SH-SY5Y (cell line): Measurements from ENCODE around the gene SLC9A4.

Source experiments
- GATA2 ChIP-seq: IDR thresholded peaks from 2 replicates; pipeline ENCODE4 v1.6.1; 2011; ENCODE audit warnings: mild to moderate bottlenecking, low read depth, low read length
- GATA3 ChIP-seq: IDR thresholded peaks from 2 replicates; pipeline ENCODE4 v1.6.1; 2011; ENCODE audit warnings: low read depth, mild to moderate bottlenecking, low read length, moderate library complexity

DNA sequence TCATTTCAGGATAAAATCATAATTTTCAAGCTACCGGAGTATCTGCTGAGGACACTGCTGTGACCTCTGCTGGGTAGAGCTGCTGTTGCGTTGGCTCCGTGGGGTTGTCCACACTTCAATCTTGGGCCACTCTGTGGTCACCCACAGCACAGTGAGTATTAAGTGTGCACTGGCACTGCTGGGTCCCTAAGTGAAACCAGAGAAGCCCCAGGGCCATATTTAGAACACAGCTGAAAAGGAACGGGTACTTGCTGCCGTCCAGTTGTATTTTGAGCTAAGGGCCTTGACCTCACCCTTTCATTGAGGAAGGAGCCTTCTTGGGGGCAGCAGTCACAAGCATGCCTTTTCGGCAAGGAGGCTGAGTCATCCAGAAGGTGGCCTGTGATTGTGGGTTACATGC lies 10.1 kb downstream of the SLC9A4 start:
- TF ChIP-seq GATA2 (no peak), GATA3 (no peak)
